IMR-90 (cell line): Measurements from ENCODE around the gene NEURL4.

Experiments used
- CEBPB ChIP-seq: IDR thresholded peaks from 2 replicates; pipeline ENCODE4 v1.6.1; 2012; ENCODE audit warnings: low read depth, low read length, improper control_type of control experiment
- CTCF ChIP-seq: conservative IDR thresholded peaks from 2 replicates; pipeline ENCODE4 v1.5.1; 2012; ENCODE audit warnings: mild to moderate bottlenecking, low read depth, low read length, improper control_type of control experiment
- FOS ChIP-seq: fragments of 150-350 bp; IDR thresholded peaks from 2 replicates; pipeline ENCODE4 v1.6.1; 2016; ENCODE audit warnings: low read depth, low read length
- MAZ ChIP-seq: IDR thresholded peaks from 2 replicates; pipeline ENCODE4 v1.6.1; 2012; ENCODE audit warnings: low read depth, mild to moderate bottlenecking, low read length, improper control_type of control experiment, moderate library complexity, borderline replicate concordance
- MXI1 ChIP-seq: IDR thresholded peaks from 2 replicates; pipeline ENCODE4 v1.6.1; 2012; ENCODE audit warnings: low read depth, mild to moderate bottlenecking, low read length, moderate library complexity, borderline replicate concordance
- POLR2A ChIP-seq: IDR thresholded peaks from 2 replicates; pipeline ENCODE4 v1.6.1; 2012; ENCODE audit warnings: mild to moderate bottlenecking, low read depth, low read length
- USF2 ChIP-seq: fragments of 150-350 bp; IDR thresholded peaks from 2 replicates; pipeline ENCODE4 v1.6.1; 2017; ENCODE audit warnings: mild to moderate bottlenecking, antibody characterized with exemption, low read length, low read depth

DNA sequence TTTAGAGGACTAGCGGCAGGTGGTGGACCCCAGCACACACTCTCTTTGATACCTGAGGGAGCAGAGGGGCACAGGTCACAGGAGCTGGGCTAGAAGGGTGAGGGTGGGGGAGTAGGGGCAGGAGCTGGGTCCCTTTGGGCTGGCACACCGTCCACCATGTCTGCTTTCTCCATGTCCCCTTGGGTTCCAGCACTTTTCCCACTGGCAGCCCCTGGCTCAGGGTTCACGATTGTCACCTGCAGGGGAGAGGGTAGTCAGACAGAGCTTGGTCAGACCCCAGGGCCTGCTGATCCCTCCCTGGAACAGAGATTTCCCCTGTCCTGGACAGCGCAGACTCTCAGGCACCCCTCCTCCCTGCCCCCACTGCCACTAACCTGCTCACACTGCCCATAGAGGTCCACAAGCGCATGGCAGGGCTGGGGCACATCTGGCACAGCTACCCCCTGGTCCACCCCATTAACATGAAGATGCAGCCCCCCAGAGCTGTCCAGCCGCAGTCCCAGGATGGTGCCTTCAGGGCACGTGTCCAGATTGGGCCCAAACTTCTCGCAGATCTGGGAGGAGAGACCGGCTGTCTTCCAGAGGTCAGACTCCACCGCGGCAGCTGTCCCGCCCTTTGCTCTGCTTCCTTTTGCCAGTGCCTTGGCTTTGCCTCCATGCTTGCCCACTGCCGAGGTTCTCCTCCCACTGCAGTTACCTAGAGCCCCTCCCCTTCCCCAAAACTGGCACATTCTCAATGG lies 10.8 kb downstream of the NEURL4 start:
- no peak for TF ChIP-seq POLR2A
- no peak for TF ChIP-seq CTCF
- TF ChIP-seq MAZ = no peak
- no peak for TF ChIP-seq USF2
- no peak for TF ChIP-seq FOS
- TF ChIP-seq MXI1 = no peak
- TF ChIP-seq CEBPB = no peak
